HepG2 (cell line): ENCODE results near the gene PFAS. TPM values are rescaled to one million over a fixed set of nuclear protein-coding genes. Genes with fewer than 3 reads are reported as not detected.

Experiments
- ATAC-seq: fragments of 200-7000 bp; cut with Tn5 transposase; 3 replicates; pipeline ENCODE4 v1.9.1; 2020; ENCODE audit warnings: mild to moderate bottlenecking, moderate library complexity
- BruUV-seq: library from RNA; stranded (reverse); fragments of 400-500 nt; replicated peaks from 2 replicates; lab custom pipeline; 2021; lab: Mats Ljungman, UMichigan
- CTCF ChIA-PET: fragments of 300-600 bp; formaldehyde crosslinking; extraction: SDS; loops from one replicate; lab custom pipeline; 2021; ENCODE audit warnings: low total read pairs, inconsistent platforms, low intra/inter-chr PET ratio; lab: Yijun Ruan, JAX
- POLR2A ChIA-PET: fragments of 350-600 bp; sonication (Branson Sonifier 250); formaldehyde crosslinking; loops from one replicate; lab custom pipeline; 2020; ENCODE audit warnings: antibody characterized with exemption, inconsistent platforms; lab: Yijun Ruan, JAX
- DNase-seq: peaks from one replicate; pipeline ENCODE4 v3.0.0-alpha.2; 2015; ENCODE audit warnings: low spot score
- FAIRE-seq: peaks from 3 replicates; lab custom pipeline; 2011; peaks lifted over from hg19 to GRCh38; lab: Jason Lieb, UNC
- H2AFZ ChIP-seq: one replicate; pipeline ENCODE4 v1.6.1; 2011; ENCODE audit warnings: low read length, inconsistent platforms
- H3K27ac ChIP-seq: fragments of 300-600 bp; 3 replicates; pipeline ENCODE4 v1.8.0; 2011; ENCODE audit warnings: mixed run types, mild to moderate bottlenecking, mixed read lengths, low read length, inconsistent platforms; ENCODE audit not compliant: insufficient read depth; ENCODE audit errors: extremely low read length
- H3K27me3 ChIP-seq, 2 experiments: fragments of 200-600 bp in 1 of 2; 2 replicates in 1 of 2; 3 replicates in 1 of 2; pipeline versions ENCODE4 v1.6.0 to v1.8.0; 2011; ENCODE audit warnings: low read length in 2 of 2, mild to moderate bottlenecking in 2 of 2, moderate library complexity in 2 of 2, inconsistent platforms in 1 of 2; ENCODE audit not compliant: insufficient read depth in 2 of 2, control insufficient read depth in 1 of 2
- H3K36me3 ChIP-seq, 2 experiments: fragments of 200-600 bp in 1 of 2; replicated peaks in 1 of 2; 2 replicates in 1 of 2; 3 replicates in 1 of 2; pipeline versions ENCODE4 v1.5.1 to v1.8.0; 2011; ENCODE audit warnings: low read length in 2 of 2, inconsistent platforms in 1 of 2; ENCODE audit not compliant: insufficient read depth in 2 of 2, control insufficient read depth in 1 of 2
- H3K4me1 ChIP-seq: 2 replicates; pipeline ENCODE4 v1.5.1; 2012; ENCODE audit warnings: low read length, inconsistent platforms; ENCODE audit not compliant: insufficient read depth
- H3K4me2 ChIP-seq: 2 replicates; pipeline ENCODE4 v1.6.0; 2011; ENCODE audit warnings: low read depth, low read length, inconsistent platforms
- H3K4me3 ChIP-seq, 3 experiments: fragments of 200-600 bp in 1 of 3; sonication (generic), shearing (Covaris generic) in 1 of 3; replicated peaks in 1 of 3; 2 replicates each; pipeline ENCODE4 v1.5.1; 2011 to 2016; ENCODE audit warnings: low read length in 3 of 3, inconsistent platforms in 2 of 3, low read depth in 2 of 3, mild to moderate bottlenecking in 2 of 3, control low read depth in 1 of 3, mixed read lengths in 1 of 3; ENCODE audit not compliant: insufficient read depth in 1 of 3
- H3K79me2 ChIP-seq: one replicate; pipeline ENCODE4 v1.6.1; 2011; ENCODE audit warnings: low read length, inconsistent platforms; ENCODE audit not compliant: insufficient read depth
- H3K9ac ChIP-seq: 2 replicates; pipeline ENCODE4 v1.6.0; 2011; ENCODE audit warnings: mild to moderate bottlenecking, low read depth, low read length, inconsistent platforms; ENCODE audit not compliant: insufficient read depth
- H3K9me3 ChIP-seq: 2 replicates; pipeline ENCODE4 v1.5.1; 2012; ENCODE audit warnings: mild to moderate bottlenecking, low read length
- H4K20me1 ChIP-seq: 2 replicates; pipeline ENCODE4 v1.6.0; 2011; ENCODE audit warnings: inconsistent platforms, mild to moderate bottlenecking, low read length, moderate library complexity; ENCODE audit not compliant: insufficient read depth
- AFF4 ChIP-seq: sonication (generic); formaldehyde crosslinking; IDR thresholded peaks from 2 replicates; pipeline ENCODE4 v1.4.0; 2020; ENCODE audit warnings: missing genetic modification reagents
- PRDM4 ChIP-seq: sonication (generic); formaldehyde crosslinking; IDR thresholded peaks from 2 replicates; pipeline ENCODE4 v1.9.0; 2021; ENCODE audit warnings: missing genetic modification reagents, borderline replicate concordance
- SKI ChIP-seq: fragments of 450-650 bp; IDR thresholded peaks from one replicate; pipeline ENCODE4 v1.6.1; 2018; ENCODE audit warnings: mild to moderate bottlenecking; ENCODE audit not compliant: partially characterized antibody
- THAP7 ChIP-seq: sonication (generic); formaldehyde crosslinking; IDR thresholded peaks from 2 replicates; pipeline ENCODE4 v1.8.1; 2023; ENCODE audit warnings: mild to moderate bottlenecking, missing genetic modification reagents
- ZNF75D ChIP-seq: sonication (generic); formaldehyde crosslinking; IDR thresholded peaks from 2 replicates; pipeline ENCODE4 v1.8.1; 2023; ENCODE audit warnings: missing genetic modification reagents, mild to moderate bottlenecking, borderline replicate concordance
- ZNF800 ChIP-seq: sonication (generic); formaldehyde crosslinking; IDR thresholded peaks from 2 replicates; pipeline ENCODE4 v1.4.0; 2020; ENCODE audit warnings: missing genetic modification reagents
- WGBS: methylation state at CpG from one replicate; pipeline ENCODE4 v1.1.6; 2017; ENCODE audit warnings: low lambda C conversion rate; 5-methylcytosine and 5-hydroxymethylcytosine counted together
- in situ Hi-C: cut with HindIII; loops from 2 replicates; pipeline ENCODE4 v1.10.0; 2017; ENCODE audit warnings: low pct_unique_long_range_greater_than_20kb; ENCODE audit not compliant: extremely low pct_ligation_motif_present
- intact Hi-C: fragments of 100-400 bp; cut with micrococcal nuclease; formaldehyde crosslinking; loops from one replicate; pipeline ENCODE4 v1.10.0; 2022; ENCODE audit not compliant: unreplicated experiment
- polyA plus RNA-seq, 8 experiments: library from polyadenylated mRNA; depleted of rRNA in 3 of 8; stranded (reverse) in 7 of 8; unstranded in 1 of 8; fragments of >200 nt; fragmentation: Illumina TruSeq in 4 of 8; extraction: Trizol in 4 of 8; gene quantifications; 2 replicates each; pipeline versions ENCODE4 v1.2.1 to v1.2.3, GENCODE V29; 2011 to 2016; ENCODE audit warnings: low read depth in 4 of 8, missing spikeins in 1 of 8, mixed read lengths in 1 of 8; ENCODE audit not compliant: insufficient read depth in 1 of 8
- total RNA-seq, 5 experiments: library from RNA; depleted of rRNA; stranded (reverse); fragments of >200 nt; fragmentation: Illumina TruSeq; extraction: Trizol; gene quantifications; 2 replicates each; pipeline ENCODE4 v1.2.3, GENCODE V29; 2016; ENCODE audit warnings: low read depth in 1 of 5

The PFAS gene
- total and polyA plus RNA-seq, 2 of the 13 experiments (the other 11 are each of a cell fraction or from before 2014, with no cell fraction given), result 49.4 to 58.2 TPM

- no peak for DNase-seq
- CTCF ChIA-PET, result no interaction called here
- no peak overlapping the region for H3K4me3 ChIP-seq
- H2AFZ ChIP-seq, result no peak overlapping the region
- no peaks in the 10 kb centered on the region for H3K9me3 ChIP-seq
- FAIRE-seq, result no peak
- intact Hi-C loops, result no loop called here
- no peaks in the 10 kb centered on the region for H3K79me2 ChIP-seq
- no peaks in the 10 kb centered on the region for H3K27me3 ChIP-seq
- WGBS, result over 99% methylated on average over 23 of the region's 29 CpGs
- H3K27ac ChIP-seq, result no peak overlapping the region
- no peak overlapping the region for H3K9ac ChIP-seq
- H4K20me1 ChIP-seq, result no peaks in the 10 kb centered on the region
- BruUV-seq, result no TSS peak
- H3K4me1 ChIP-seq, result peaks cover 15% of the 10 kb centered on the region
- H3K36me3 ChIP-seq, result peaks cover 32 to 49% of the 10 kb centered on the region in 2 experiments; a peak in 4 of 5 replicates
- in situ Hi-C loops, result no loop called here
- POLR2A ChIA-PET, result no interaction called here
- TF ChIP-seq ZNF75D (CRISPR knock-in tag), result no peak
- TF ChIP-seq PRDM4, result no peak
- TF ChIP-seq AFF4, result no peak
- TF ChIP-seq SKI, result no peak
- no peak for TF ChIP-seq THAP7
- TF ChIP-seq ZNF800 (CRISPR knock-in tag), result no peak
- no peak for ATAC-seq
- no peak overlapping the region for H3K4me2 ChIP-seq
Observed at GRCh38 chr17:8268550-8269298, 19.6 kb downstream of the PFAS start.
